ENCODE measurements around the gene CAPS2.

DNA sequence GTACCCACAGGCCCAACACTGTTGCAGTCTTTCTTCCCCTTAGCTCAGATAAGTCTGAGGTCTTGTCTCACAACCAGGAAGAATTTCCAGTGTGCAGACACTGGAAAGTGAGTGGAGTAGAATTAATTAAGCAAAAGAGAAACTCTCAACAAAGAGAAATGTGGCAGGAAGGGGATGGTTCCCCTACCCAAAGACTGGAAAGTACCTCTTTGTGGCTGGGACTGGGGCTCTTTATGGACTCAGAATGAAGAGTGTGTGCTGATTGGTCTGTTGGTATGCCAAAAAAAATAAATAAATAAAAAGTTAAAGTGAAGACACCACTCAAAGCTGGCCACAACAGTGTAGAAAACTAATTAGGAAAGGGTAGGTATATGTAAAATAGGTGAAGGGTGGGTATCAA is 30.8 kb upstream of the CAPS2 start:
- no peak for TF ChIP-seq POLR2A (IDR thresholded peaks at IDR 0.05)
- TF ChIP-seq, protein P1, sequence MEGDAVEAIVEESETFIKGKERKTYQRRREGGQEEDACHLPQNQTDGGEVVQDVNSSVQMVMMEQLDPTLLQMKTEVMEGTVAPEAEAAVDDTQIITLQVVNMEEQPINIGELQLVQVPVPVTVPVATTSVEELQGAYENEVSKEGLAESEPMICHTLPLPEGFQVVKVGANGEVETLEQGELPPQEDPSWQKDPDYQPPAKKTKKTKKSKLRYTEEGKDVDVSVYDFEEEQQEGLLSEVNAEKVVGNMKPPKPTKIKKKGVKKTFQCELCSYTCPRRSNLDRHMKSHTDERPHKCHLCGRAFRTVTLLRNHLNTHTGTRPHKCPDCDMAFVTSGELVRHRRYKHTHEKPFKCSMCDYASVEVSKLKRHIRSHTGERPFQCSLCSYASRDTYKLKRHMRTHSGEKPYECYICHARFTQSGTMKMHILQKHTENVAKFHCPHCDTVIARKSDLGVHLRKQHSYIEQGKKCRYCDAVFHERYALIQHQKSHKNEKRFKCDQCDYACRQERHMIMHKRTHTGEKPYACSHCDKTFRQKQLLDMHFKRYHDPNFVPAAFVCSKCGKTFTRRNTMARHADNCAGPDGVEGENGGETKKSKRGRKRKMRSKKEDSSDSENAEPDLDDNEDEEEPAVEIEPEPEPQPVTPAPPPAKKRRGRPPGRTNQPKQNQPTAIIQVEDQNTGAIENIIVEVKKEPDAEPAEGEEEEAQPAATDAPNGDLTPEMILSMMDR (IDR thresholded peaks at IDR 0.05): no peak
